Fibroblast of upper back skin (primary cell): ENCODE results near the gene WWOX.

Source experiments
- DNase-seq: peaks from one replicate; pipeline ENCODE4 v3.0.0-alpha.2; 2013

The WWOX gene

GRCh38 chr16:79062336-79062735, 962.9 kb downstream of the WWOX start:
- no peak for DNase-seq

GRCh38 chr16:79062821-79063220, 963.4 kb downstream of the WWOX start:
- DNase-seq = no peak

- no peak for DNase-seq
Observed at GRCh38 chr16:79064256-79064972, 965.0 kb downstream of the WWOX start.

GRCh38 chr16:79066561-79066960, 967.1 kb downstream of the WWOX start:
- no peak for DNase-seq

- DNase-seq = no peak
Observed at GRCh38 chr16:79067600-79067999, 968.1 kb downstream of the WWOX start.

- no peak for DNase-seq
Observed at GRCh38 chr16:79069121-79069520, 969.7 kb downstream of the WWOX start.

- DNase-seq = no peak
Observed at GRCh38 chr16:79069633-79070032, 970.2 kb downstream of the WWOX start.

- DNase-seq = no peak
Observed at GRCh38 chr16:79071424-79071823, 972.0 kb downstream of the WWOX start.

GRCh38 chr16:79072517-79072916, 973.1 kb downstream of the WWOX start:
- DNase-seq = no peak

- no peak for DNase-seq
Observed at GRCh38 chr16:79073566-79073965, 974.1 kb downstream of the WWOX start.

- no peak for DNase-seq
Observed at GRCh38 chr16:79074541-79074940, 975.1 kb downstream of the WWOX start.

- no peak for DNase-seq
Observed at GRCh38 chr16:79074951-79075350, 975.5 kb downstream of the WWOX start.

GRCh38 chr16:79076047-79076767, 976.8 kb downstream of the WWOX start:
- DNase-seq = no peak

- no peak for DNase-seq
Observed at GRCh38 chr16:79077346-79077745, 977.9 kb downstream of the WWOX start.

- DNase-seq = no peak
Observed at GRCh38 chr16:79079656-79080420, 980.4 kb downstream of the WWOX start.

GRCh38 chr16:79081297-79082066, 982.0 kb downstream of the WWOX start:
- no peak for DNase-seq

GRCh38 chr16:79082970-79083369, 983.5 kb downstream of the WWOX start:
- DNase-seq = no peak

- no peak for DNase-seq
Observed at GRCh38 chr16:79083508-79084299, 984.2 kb downstream of the WWOX start.

GRCh38 chr16:79088971-79089370, 989.5 kb downstream of the WWOX start:
- no peak for DNase-seq

- DNase-seq = no peak
Observed at GRCh38 chr16:79089735-79090284, 990.4 kb downstream of the WWOX start.

- DNase-seq = no peak
Observed at GRCh38 chr16:79090966-79091365, 991.5 kb downstream of the WWOX start.

- no peak for DNase-seq
Observed at GRCh38 chr16:79092846-79093245, 993.4 kb downstream of the WWOX start.
